CD4-positive, alpha-beta T cell treated with Interferon gamma for 1 hour (primary cell): ENCODE data around the gene BCAT1.
"Not testable (repeated sequence)": the region's sequence is repeated elsewhere in the genome, so short reads cannot be mapped to it uniquely, and the experiment has no call there.

Experiments
- DNase-seq: peaks from one replicate; pipeline ENCODE4 v3.0.0-alpha.2; 2020

The BCAT1 gene

GRCh38 chr12:24926080-24926479, 22.8 kb downstream of the BCAT1 start:
- not testable (repeated sequence) for DNase-seq

GRCh38 chr12:24922090-24922489, 26.8 kb downstream of the BCAT1 start:
- no peak for DNase-seq

GRCh38 chr12:24921251-24922038, 27.5 kb downstream of the BCAT1 start:
- DNase-seq = no peak

- no peak for DNase-seq
Observed at GRCh38 chr12:24920141-24920540, 28.8 kb downstream of the BCAT1 start.

- no peak for DNase-seq
Observed at GRCh38 chr12:24919346-24920001, 29.4 kb downstream of the BCAT1 start.

GRCh38 chr12:24918596-24918995, 30.3 kb downstream of the BCAT1 start:
- DNase-seq = no peak

GRCh38 chr12:24915501-24915900, 33.4 kb downstream of the BCAT1 start:
- no peak for DNase-seq

- no peak for DNase-seq
Observed at GRCh38 chr12:24913953-24914352, 34.9 kb downstream of the BCAT1 start.

- DNase-seq = no peak
Observed at GRCh38 chr12:24913130-24913529, 35.8 kb downstream of the BCAT1 start.

- DNase-seq = no peak
Observed at GRCh38 chr12:24911271-24911791, 37.6 kb downstream of the BCAT1 start.

- DNase-seq = not testable (repeated sequence)
Observed at GRCh38 chr12:24910192-24910591, 38.7 kb downstream of the BCAT1 start.

- DNase-seq = peak; percentile 72
Observed at GRCh38 chr12:24909667-24910066, 39.2 kb downstream of the BCAT1 start.

- DNase-seq = no peak
Observed at GRCh38 chr12:24907464-24907863, 41.4 kb downstream of the BCAT1 start.

GRCh38 chr12:24906141-24906540, 42.8 kb downstream of the BCAT1 start:
- DNase-seq = no peak

- DNase-seq = no peak
Observed at GRCh38 chr12:24905431-24905830, 43.5 kb downstream of the BCAT1 start.

GRCh38 chr12:24904871-24905270, 44.0 kb downstream of the BCAT1 start:
- DNase-seq = no peak

GRCh38 chr12:24903329-24904088, 45.4 kb downstream of the BCAT1 start:
- DNase-seq = no peak

GRCh38 chr12:24902511-24903328, 46.2 kb downstream of the BCAT1 start:
- no peak for DNase-seq

- no peak for DNase-seq
Observed at GRCh38 chr12:24901576-24902461, 47.1 kb downstream of the BCAT1 start.

GRCh38 chr12:24900196-24900595, 48.7 kb downstream of the BCAT1 start:
- DNase-seq = no peak

GRCh38 chr12:24899503-24900075, 49.3 kb downstream of the BCAT1 start:
- DNase-seq = no peak
